Neural cell (in vitro differentiated cells): ENCODE results near the gene KRTAP10-9. TPM values are rescaled to one million over a fixed set of nuclear protein-coding genes. Genes with fewer than 3 reads are reported as not detected.

Source experiments
- H2AFZ ChIP-seq: fragments of 200-600, 300-800 bp; sonication (generic), shearing (Covaris generic); 2 replicates; pipeline ENCODE4 v1.6.0; 2014; ENCODE audit warnings: low read depth, mild to moderate bottlenecking, antibody characterized with exemption, low read length, moderate library complexity
- H3F3A ChIP-seq: fragments of 200-600 bp; shearing (Covaris generic); 2 replicates; pipeline ENCODE4 v1.6.1; 2016; ENCODE audit warnings: mild to moderate bottlenecking, moderate library complexity, mixed read lengths, antibody characterized with exemption, low read length; ENCODE audit not compliant: insufficient read depth, poor library complexity, severe bottlenecking
- H3K27ac ChIP-seq: fragments of 200-600, 300-800 bp; sonication (generic), shearing (Covaris generic); 2 replicates; pipeline ENCODE4 v1.5.1; 2014; ENCODE audit warnings: mild to moderate bottlenecking, low read length, moderate library complexity
- H3K27me3 ChIP-seq: fragments of 300-800, 200-600 bp; sonication (generic), shearing (Covaris generic); 2 replicates; pipeline ENCODE4 v1.6.0; 2014; ENCODE audit warnings: mild to moderate bottlenecking, low read depth, low read length, moderate library complexity; ENCODE audit not compliant: insufficient read depth
- H3K36me3 ChIP-seq: fragments of 300-800, 200-600 bp; sonication (generic), shearing (Covaris generic); 2 replicates; pipeline ENCODE4 v1.5.1; 2014; ENCODE audit warnings: mild to moderate bottlenecking, antibody characterized with exemption, low read length, moderate library complexity; ENCODE audit not compliant: insufficient read depth
- H3K4me2 ChIP-seq: fragments of 300-800, 200-600 bp; sonication (generic), shearing (Covaris generic); 2 replicates; pipeline ENCODE4 v1.6.0; 2014; ENCODE audit warnings: mild to moderate bottlenecking, low read length
- H3K4me3 ChIP-seq: fragments of 300-800, 200-600 bp; sonication (generic), shearing (Covaris generic); 2 replicates; pipeline ENCODE4 v1.5.1; 2014; ENCODE audit warnings: mild to moderate bottlenecking, low read length, moderate library complexity
- H3K79me2 ChIP-seq: fragments of 200-600 bp; shearing (Covaris generic); replicated peaks from 2 replicates; pipeline ENCODE4 v1.6.0; 2014; ENCODE audit warnings: mild to moderate bottlenecking, low read length, moderate library complexity; ENCODE audit not compliant: insufficient read depth
- H3K9ac ChIP-seq: fragments of 300-800, 200-600 bp; sonication (generic), shearing (Covaris generic); 2 replicates; pipeline ENCODE4 v1.6.1; 2016; ENCODE audit warnings: mild to moderate bottlenecking, low read length, mixed read lengths
- H3K9me2 ChIP-seq: fragments of 200-600 bp; shearing (Covaris generic); 2 replicates; pipeline ENCODE4 v1.6.1; 2016; ENCODE audit warnings: mild to moderate bottlenecking, low read length, mixed read lengths; ENCODE audit not compliant: insufficient read depth
- H3K9me3 ChIP-seq: fragments of 200-600, 300-800 bp; sonication (generic), shearing (Covaris generic); 2 replicates; pipeline ENCODE4 v1.6.1; 2016; ENCODE audit warnings: mild to moderate bottlenecking, mixed run types, low read length, moderate library complexity, mixed read lengths
- H4K20me1 ChIP-seq: fragments of 200-600 bp; shearing (Covaris generic); 2 replicates; pipeline ENCODE4 v1.6.1; 2016; ENCODE audit warnings: mild to moderate bottlenecking, mixed run types; ENCODE audit not compliant: insufficient read depth
- CTCF ChIP-seq: fragments of 450-650 bp; IDR thresholded peaks from 2 replicates; pipeline ENCODE4 v1.5.1; 2014; ENCODE audit warnings: antibody characterized with exemption, mild to moderate bottlenecking, moderate library complexity; ENCODE audit not compliant: poor library complexity, severe bottlenecking
- EP300 ChIP-seq: fragments of 450-650 bp; conservative IDR thresholded peaks from 2 replicates; pipeline ENCODE4 v1.6.1; 2014; ENCODE audit warnings: antibody characterized with exemption, mild to moderate bottlenecking, moderate library complexity; ENCODE audit not compliant: poor library complexity, severe bottlenecking
- EZH2 ChIP-seq: fragments of 200-600, 300-800 bp; shearing (Covaris generic), sonication (generic); IDR thresholded peaks from 2 replicates; pipeline ENCODE4 v1.6.1; 2014; ENCODE audit warnings: antibody characterized with exemption, low read length, borderline replicate concordance, mild to moderate bottlenecking; ENCODE audit not compliant: insufficient read depth, poor library complexity, severe bottlenecking
- MXI1 ChIP-seq: fragments of 450-650 bp; conservative IDR thresholded peaks from 2 replicates; pipeline ENCODE4 v1.6.1; 2014; ENCODE audit warnings: antibody characterized with exemption, mild to moderate bottlenecking; ENCODE audit not compliant: poor library complexity, severe bottlenecking
- POLR2AphosphoS5 ChIP-seq: IDR thresholded peaks from 2 replicates; pipeline ENCODE4 v1.6.1; 2012
- RAD21 ChIP-seq: fragments of 450-650 bp; conservative IDR thresholded peaks from 2 replicates; pipeline ENCODE4 v1.6.1; 2014; ENCODE audit warnings: antibody characterized with exemption, mild to moderate bottlenecking, moderate library complexity
- REST ChIP-seq: IDR thresholded peaks from 2 replicates; pipeline ENCODE4 v1.6.1; 2012; ENCODE audit warnings: borderline replicate concordance
- SMC3 ChIP-seq: fragments of 450-650 bp; conservative IDR thresholded peaks from 2 replicates; pipeline ENCODE4 v1.6.1; 2014; ENCODE audit warnings: antibody characterized with exemption, mild to moderate bottlenecking, moderate library complexity; ENCODE audit not compliant: poor library complexity
- TAF1 ChIP-seq: IDR thresholded peaks from 2 replicates; pipeline ENCODE4 v1.6.1; 2012; ENCODE audit warnings: low read depth
- polyA plus RNA-seq: library from polyadenylated mRNA; depleted of rRNA; stranded (reverse); fragments of >200 nt; gene quantifications from 2 replicates; pipeline ENCODE4 v1.2.3, GENCODE V29; 2014

The KRTAP10-9 gene
- polyA plus RNA-seq, 1 donor from 2014 or later: not detected

GRCh38 chr21:44594406-44594916, 32.4 kb upstream of the KRTAP10-9 start:
- H3K4me3 ChIP-seq: no peak overlapping the region
- TF ChIP-seq MXI1 (no peak), TAF1 (no peak), EZH2 (no peak), EP300 (no peak), CTCF (no peak), RAD21 (no peak), SMC3 (no peak)
- no peak overlapping the region for H3K4me2 ChIP-seq
- no peaks in the 10 kb centered on the region for H3K27me3 ChIP-seq
- H3K79me2 ChIP-seq: no peaks in the 10 kb centered on the region
- H3K9me3 ChIP-seq: no peaks in the 10 kb centered on the region
- no peak overlapping the region for H2AFZ ChIP-seq
- no peak overlapping the region for H3K27ac ChIP-seq
- H3K9ac ChIP-seq: no peak overlapping the region
- no peaks in the 10 kb centered on the region for H4K20me1 ChIP-seq
- no peaks in the 10 kb centered on the region for H3F3A ChIP-seq
- H3K36me3 ChIP-seq: no peaks in the 10 kb centered on the region
- no peaks in the 10 kb centered on the region for H3K9me2 ChIP-seq

GRCh38 chr21:44595524-44595923, 31.4 kb upstream of the KRTAP10-9 start:
- Histone ChIP-seq H3K27ac (no peak overlapping the region), H3F3A (no peaks in the 10 kb centered on the region)
- TF ChIP-seq EP300: no peak
- no peak for TF ChIP-seq EZH2
- TF ChIP-seq TAF1: no peak
- TF ChIP-seq RAD21: no peak
- TF ChIP-seq POLR2AphosphoS5: no peak
- no peak for TF ChIP-seq MXI1
- no peak for TF ChIP-seq REST
- no peak for TF ChIP-seq SMC3
- TF ChIP-seq CTCF: no peak

More at GRCh38 chr21:44595524-44595923, 31.4 kb upstream of the KRTAP10-9 start:
- Histone ChIP-seq H3K27me3 (no peaks in the 10 kb centered on the region), H3K4me3 (no peak overlapping the region), H3K4me2 (no peak overlapping the region), H2AFZ (no peak overlapping the region), H3K9me2 (no peaks in the 10 kb centered on the region), H3K36me3 (no peaks in the 10 kb centered on the region), H3K9ac (no peak overlapping the region), H3K9me3 (no peaks in the 10 kb centered on the region), H3K79me2 (no peaks in the 10 kb centered on the region), H4K20me1 (no peaks in the 10 kb centered on the region)
